DMS153 treated with DMSO at 0.1 percent for 48 hours (cell line): ENCODE measurements around the gene FLYWCH1.
A peak's percentile ranks its signal among the peaks of the same experiment; 100 is the strongest.

Source experiments
- DNase-seq: peaks from one replicate; lab custom pipeline; 2025; ENCODE audit not compliant: unreplicated experiment; lab: John Stamatoyannopoulos, UW

The FLYWCH1 gene

GRCh38 chr16:2968368-2968737 lies 56.6 kb downstream of the FLYWCH1 start:
- peak; percentile 40 for DNase-seq

DNA sequence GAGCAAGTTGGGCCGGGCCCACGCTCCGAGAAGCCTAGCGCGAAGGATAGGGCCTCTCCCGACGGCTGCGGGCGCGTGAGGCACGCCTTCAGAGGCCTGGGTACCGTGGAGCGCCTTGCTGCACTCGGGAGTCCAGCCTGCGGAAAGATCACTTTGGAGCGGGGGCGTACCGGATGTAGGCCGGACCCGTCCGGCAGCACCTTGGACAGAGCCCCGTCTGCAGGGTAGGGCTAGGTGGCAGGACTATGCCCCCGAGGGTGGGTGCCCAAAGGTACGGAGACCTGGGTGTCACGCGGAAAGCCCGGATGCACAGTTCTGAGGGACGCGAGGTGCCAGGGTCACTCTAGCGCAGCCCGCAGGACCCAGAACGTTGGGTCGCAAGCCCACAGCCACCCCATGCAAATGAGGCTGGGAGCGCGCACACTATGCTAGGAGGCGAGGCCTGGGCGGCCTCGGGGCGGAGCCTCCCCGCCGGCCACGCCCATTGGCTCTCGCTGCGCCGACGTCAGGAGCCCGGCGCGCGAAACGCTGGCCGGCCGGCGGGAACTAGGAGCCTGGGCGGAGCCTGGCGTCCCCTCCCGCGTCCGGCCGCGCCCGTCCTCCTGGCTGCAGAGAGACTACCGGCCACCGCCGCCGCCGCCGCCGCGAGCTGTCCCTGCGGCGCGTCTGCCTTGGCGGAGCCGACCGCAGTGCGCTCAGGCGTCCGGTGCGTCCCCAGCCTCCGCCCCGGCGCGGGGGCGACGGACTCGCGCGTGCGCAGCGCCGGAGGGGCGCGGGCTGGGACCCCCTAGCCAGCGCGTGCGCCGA lies 57.2 kb downstream of the FLYWCH1 start, which contains the start of gene PAQR4:
Gene PAQR4, plus strand, starts transcription at position 611 of the 807 bp plus-strand sequence. CDS start 327 bp downstream, outside the sequence.
- peak; percentile 85 for DNase-seq

DNA sequence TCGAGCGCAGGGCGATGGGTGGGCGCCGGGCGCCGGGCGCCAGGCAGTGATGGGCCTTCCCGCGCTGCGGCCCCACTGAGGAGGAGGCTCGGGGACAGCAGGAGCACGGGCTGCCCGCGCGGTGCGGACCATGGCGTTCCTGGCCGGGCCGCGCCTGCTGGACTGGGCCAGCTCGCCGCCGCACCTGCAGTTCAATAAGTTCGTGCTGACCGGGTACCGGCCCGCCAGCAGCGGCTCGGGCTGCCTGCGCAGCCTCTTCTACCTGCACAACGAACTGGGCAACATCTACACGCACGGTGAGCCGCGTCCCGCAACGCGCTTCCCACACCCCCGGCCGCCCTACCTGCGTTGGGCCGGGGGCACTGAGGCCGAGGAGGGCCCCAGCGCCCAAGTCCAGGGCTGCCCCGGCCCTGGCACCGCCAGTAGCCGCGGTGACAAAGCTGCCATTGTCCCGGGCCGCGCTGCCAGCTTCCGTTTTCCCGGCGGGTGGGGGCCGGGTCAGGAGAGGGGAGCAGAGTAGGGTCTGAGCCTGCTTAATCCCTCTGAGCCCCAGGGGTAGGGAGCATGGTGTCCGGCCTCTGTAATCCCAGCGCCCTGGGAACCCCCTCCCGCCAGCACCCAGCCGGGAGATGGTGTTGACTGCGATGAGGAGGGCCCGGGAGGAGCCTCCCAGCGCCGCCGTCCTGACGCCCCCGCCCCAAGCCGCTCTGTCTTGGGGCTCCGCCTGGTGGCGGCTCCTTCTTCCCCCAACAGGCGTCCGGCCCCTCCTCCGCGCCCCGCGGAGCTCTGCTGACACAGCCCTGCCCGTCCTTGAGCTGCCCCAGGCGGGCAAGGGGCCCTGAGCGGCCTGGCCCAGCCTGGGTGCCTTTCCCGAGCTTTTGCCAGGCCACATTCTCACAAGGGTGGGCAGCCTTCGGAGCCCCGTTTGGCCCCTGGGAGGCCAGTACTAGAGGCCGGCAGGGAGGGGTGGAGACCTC lies 58.1 kb downstream of the FLYWCH1 start:
- peak; percentile 69 for DNase-seq

DNA sequence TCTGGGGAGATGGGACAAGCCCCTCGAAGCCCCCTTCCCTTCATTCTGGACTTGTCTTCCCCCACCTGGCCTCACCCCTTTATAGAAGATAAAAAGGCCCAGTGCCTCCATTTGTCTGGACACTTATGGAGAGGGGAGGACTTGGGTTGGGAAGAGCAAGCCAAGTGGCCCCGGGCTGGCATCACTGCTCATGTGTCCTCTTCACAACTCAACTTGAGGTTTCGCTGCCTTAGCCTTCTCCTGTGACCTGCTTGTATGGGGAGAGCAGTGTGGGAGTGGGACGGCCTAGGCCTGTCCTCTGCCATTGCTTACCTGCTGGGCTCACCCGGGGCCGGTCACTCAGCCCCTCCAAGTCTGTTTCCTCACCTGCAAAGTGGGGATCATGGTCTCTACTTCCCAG lies 58.8 kb downstream of the FLYWCH1 start:
- no peak for DNase-seq

- DNase-seq, result no peak
Measured at GRCh38 chr16:2971134-2971984, 59.6 kb downstream of the FLYWCH1 start.

DNA sequence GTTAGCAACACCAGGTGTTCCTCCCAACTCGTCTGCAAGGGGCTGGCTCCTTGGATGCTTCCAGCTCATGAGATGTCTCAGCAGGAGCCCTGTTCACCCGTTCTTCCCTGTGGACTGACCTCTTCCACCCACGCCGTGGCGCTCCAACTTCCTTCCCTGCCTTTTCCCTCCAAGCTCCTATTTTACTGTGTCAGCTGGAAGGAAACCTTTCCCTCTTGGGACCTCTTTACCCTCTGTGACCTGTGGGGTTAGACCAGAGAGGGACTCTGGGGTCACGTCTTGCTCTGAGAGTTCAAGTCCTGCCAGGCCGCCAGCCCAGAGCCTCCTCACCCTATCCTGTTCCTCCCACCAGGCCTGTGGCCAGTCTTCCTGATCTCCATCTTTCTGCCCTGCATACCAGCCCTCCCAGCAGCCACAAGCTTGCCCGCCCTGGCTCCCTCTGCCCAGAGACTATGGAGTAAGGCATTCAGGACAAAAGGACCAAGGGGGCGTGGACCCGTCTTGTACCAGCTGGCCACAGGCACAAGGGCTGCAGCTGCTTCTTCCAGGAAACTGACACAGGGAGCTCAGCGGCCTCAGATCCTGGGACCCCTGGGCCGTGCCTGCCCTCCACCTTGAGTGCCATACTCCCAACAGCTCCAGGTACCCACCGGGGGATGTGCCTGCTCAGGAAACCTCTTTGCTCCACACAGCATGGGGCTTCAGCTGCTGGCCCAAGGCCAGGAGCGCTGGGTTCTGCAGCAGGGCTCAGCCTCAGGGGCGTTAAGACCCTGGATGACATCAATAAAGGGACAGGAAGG lies 60.5 kb downstream of the FLYWCH1 start:
- no peak for DNase-seq

DNA sequence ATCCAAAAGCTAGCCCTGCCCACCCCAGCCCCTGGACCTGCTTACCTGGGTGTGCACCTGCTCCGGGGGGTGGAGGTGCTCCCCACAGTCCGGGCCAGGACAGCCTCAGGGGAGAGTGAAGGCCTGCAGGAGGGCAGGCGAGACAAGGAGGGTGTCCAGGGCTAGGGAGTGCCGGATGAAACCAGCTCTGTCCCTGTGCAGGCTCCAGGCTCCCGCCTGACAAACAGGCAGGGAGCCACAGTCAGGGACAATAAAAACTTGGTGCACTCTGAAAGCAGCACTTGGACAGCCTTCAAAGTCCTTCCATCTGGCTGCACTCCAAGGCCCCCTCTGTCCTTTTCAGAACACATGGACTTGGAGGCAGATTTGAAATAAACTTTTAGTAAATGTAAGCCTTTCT lies 61.4 kb downstream of the FLYWCH1 start:
- no peak for DNase-seq

GRCh38 chr16:2973605-2974318 lies 62.0 kb downstream of the FLYWCH1 start:
- DNase-seq, result no peak

GRCh38 chr16:2974319-2975056 lies 62.8 kb downstream of the FLYWCH1 start:
- DNase-seq, result no peak

DNA sequence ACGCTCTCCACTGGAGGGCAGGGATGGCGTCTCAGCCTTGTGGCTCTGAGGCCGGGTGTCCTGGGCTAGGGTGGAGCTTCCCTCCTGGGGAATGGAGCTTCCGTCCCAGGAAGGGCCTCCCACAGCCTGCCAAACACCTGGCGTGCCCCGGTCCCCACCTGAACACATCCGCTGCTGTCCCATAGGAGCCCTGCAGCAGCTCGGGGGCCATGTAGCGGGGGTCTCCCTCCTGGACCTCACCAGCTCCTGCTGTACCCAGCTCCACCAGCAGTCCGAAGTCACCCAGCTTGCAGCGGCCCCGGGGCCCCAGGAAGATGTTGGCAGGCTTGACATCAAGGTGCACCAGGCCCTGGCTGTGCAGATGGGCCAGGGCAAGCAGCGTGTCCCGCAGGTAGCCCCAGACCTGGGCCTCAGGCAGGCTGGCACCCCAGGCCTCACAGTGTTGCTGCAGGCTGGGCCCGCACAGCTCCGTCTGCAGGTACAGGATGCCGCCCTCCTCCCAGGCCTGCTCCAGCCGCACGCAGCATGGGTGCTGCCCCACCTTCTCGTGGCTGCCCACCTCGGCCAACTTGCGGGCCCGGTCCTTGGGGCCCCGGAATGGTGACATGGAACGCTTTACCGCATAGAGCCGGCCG lies 63.5 kb downstream of the FLYWCH1 start:
- no peak for DNase-seq

DNA sequence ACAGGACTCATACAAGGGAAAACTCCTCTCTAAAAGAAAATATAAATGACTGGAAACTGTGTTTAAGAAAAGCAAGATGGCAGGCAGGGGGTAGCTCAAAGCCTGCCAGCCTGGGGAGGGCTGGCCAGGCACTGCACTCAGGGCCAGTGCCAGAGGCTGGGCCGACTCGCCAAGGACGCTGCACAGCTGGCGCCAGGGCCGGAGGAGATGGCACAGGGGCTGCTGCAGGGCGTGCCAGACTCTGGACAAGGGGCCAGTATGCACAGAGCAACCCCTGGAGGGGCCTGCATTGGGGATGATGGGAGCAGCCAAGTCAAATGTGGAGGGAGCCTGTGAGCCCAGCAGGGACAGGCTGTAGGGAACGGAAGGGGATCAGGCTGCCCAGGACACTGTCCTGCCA lies 64.5 kb downstream of the FLYWCH1 start:
- DNase-seq, result no peak

- DNase-seq, result no peak
Measured at GRCh38 chr16:2976673-2977072, 64.9 kb downstream of the FLYWCH1 start.

DNA sequence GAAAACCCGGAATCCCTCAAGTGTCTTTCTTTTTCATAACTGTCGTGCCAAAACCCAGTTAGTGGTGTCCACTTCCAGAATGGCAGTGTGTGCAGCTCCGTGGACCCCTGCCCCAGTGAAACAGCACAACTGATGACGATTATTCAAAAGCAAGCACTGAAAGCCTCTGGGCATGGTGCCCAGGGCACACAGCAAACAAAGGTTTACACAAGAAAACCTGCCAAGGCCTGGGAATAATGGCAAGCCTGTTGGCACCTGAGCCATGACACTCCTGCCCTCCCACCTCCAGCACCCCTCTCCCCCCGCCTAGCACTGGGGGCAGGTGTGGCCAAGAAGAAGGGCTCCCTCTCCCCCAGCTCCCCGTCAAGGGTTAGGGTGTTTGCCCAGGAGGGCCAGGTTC lies 65.7 kb downstream of the FLYWCH1 start:
- peak; percentile 64 for DNase-seq

GRCh38 chr16:2979669-2980226 lies 68.0 kb downstream of the FLYWCH1 start:
- no peak for DNase-seq

DNA sequence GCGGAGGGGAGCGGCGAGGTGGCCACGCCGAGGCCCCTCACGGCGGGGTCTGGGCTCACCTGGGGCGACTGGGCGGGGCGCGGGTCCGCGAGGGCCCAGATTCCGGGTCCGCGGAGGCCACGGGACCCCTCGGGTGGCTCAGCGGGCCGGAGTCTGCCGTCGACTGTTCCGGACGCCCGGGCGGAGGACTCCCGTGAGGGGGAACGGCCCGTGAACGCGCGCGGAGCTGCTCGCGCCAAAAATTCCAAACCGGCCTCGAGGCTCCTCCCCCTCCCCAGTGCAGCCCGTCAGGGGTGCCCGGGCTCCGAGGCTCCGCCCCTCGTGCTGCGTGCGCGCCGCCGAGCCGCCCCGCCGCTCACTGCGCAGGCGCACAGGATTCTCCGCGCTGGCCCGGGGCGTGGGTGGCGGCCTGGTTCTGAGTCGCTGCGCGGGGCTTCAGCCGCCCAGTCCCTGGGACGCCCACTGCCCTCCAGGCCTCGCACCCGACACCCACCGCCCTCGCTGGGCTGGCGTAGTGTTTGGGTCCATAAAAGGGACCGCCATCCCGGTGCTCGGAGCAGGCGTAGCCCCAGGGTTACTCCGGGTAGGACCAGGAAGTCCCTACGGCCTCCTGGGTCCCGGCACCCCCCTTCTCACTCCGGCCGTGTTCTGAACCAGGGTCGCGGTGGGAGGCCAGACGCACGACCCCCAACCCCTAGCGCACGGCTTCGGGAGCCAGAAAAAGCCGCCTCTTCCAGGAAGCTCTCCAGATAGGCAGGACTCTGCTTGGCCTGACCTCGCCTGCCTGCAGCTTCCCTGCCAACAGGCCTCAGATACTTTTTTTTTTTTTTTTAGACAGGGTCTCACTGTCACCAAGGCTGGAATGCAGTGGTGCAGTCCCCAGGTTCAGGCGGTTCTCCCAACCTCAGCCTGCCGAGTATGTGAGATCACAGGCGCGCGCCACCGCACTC lies 68.8 kb downstream of the FLYWCH1 start, which contains the start of gene PKMYT1:
Gene PKMYT1, minus strand, starts transcription at position 220 of the 950 bp plus-strand sequence. CDS start 789 bp downstream, outside the sequence.
- peak; percentile 82 for DNase-seq

- no peak for DNase-seq
Measured at GRCh38 chr16:2981177-2981898, 69.6 kb downstream of the FLYWCH1 start.
